GM18505 (cell line): ENCODE measurements around the gene RAB11FIP4.

Source experiments
- ATAC-seq: cut with Tn5 transposase; IDR thresholded peaks from one replicate; pipeline ENCODE4 v1.9.1; 2021; ENCODE audit not compliant: unreplicated experiment
- POLR2A ChIP-seq: IDR thresholded peaks from 4 replicates; pipeline ENCODE4 v1.6.1; 2011; ENCODE audit warnings: borderline replicate concordance; ENCODE audit not compliant: insufficient read depth, insufficient read length; ENCODE audit errors: extremely low read depth

RAB11FIP4 gene

GRCh38 chr17:31479062-31479408 lies 87.6 kb downstream of the RAB11FIP4 start:
- no peak for ATAC-seq

GRCh38 chr17:31479524-31479923 lies 88.0 kb downstream of the RAB11FIP4 start:
- no peak for ATAC-seq
- no peak for TF ChIP-seq POLR2A

More at GRCh38 chr17:31479062-31479408, 87.6 kb downstream of the RAB11FIP4 start:
- no peak for TF ChIP-seq POLR2A

GRCh38 chr17:31480067-31480466 lies 88.6 kb downstream of the RAB11FIP4 start:
- ATAC-seq = no peak
- no peak for TF ChIP-seq POLR2A

GRCh38 chr17:31480904-31481782 lies 89.7 kb downstream of the RAB11FIP4 start:
- TF ChIP-seq POLR2A = no peak
- no peak for ATAC-seq

- no peak for TF ChIP-seq POLR2A
- no peak for ATAC-seq
Observed at GRCh38 chr17:31481783-31482081, 90.3 kb downstream of the RAB11FIP4 start.

GRCh38 chr17:31484821-31485220 lies 93.3 kb downstream of the RAB11FIP4 start:
- ATAC-seq = no peak
- no peak for TF ChIP-seq POLR2A

- TF ChIP-seq POLR2A = no peak
- ATAC-seq = no peak
Observed at GRCh38 chr17:31486351-31487062, 95.0 kb downstream of the RAB11FIP4 start.

- no peak for ATAC-seq
- no peak for TF ChIP-seq POLR2A
Observed at GRCh38 chr17:31487063-31487647, 95.7 kb downstream of the RAB11FIP4 start.

GRCh38 chr17:31487648-31488263 lies 96.3 kb downstream of the RAB11FIP4 start:
- TF ChIP-seq POLR2A = peak; percentile 54
- peak; percentile 65 for ATAC-seq

- TF ChIP-seq POLR2A = no peak
- peak; percentile 26 for ATAC-seq
Observed at GRCh38 chr17:31488264-31488981, 96.9 kb downstream of the RAB11FIP4 start.

- no peak for ATAC-seq
- no peak for TF ChIP-seq POLR2A
Observed at GRCh38 chr17:31488982-31489294, 97.5 kb downstream of the RAB11FIP4 start.

GRCh38 chr17:31489295-31490018 lies 98.0 kb downstream of the RAB11FIP4 start:
- ATAC-seq = no peak
- TF ChIP-seq POLR2A = no peak
